ENCODE data around the gene IKZF2.

The IKZF2 gene

GRCh38 chr2:213152065-213152794 is 818 bp upstream of the IKZF2 start:
- DNase-seq = peak in 1 of 2 donors; percentile 46

- no peak for DNase-seq
These were observed 906 bp downstream of the IKZF2 start for GRCh38 chr2:213150315-213151097.

- no peak for DNase-seq
These were observed 1.5 kb downstream of the IKZF2 start for GRCh38 chr2:213149949-213150314.

GRCh38 chr2:213149294-213149875 is 2.0 kb downstream of the IKZF2 start:
- DNase-seq = no peak

- DNase-seq = no peak
These were observed 2.7 kb downstream of the IKZF2 start for GRCh38 chr2:213148572-213149261.

- peak; percentile 45 to 63 for DNase-seq
These were observed 3.9 kb downstream of the IKZF2 start for GRCh38 chr2:213147538-213147937.

- DNase-seq = peak in 1 of 2 donors; percentile 41
These were observed 5.6 kb downstream of the IKZF2 start for GRCh38 chr2:213145715-213146242.

- DNase-seq = no peak
These were observed 14.3 kb downstream of the IKZF2 start for GRCh38 chr2:213137064-213137463.

GRCh38 chr2:213129311-213129710 is 22.1 kb downstream of the IKZF2 start:
- DNase-seq = no peak

GRCh38 chr2:213125646-213126347 is 25.6 kb downstream of the IKZF2 start:
- DNase-seq = peak in 1 of 2 donors; percentile 37

GRCh38 chr2:213122725-213123124 is 28.7 kb downstream of the IKZF2 start:
- DNase-seq = no peak

GRCh38 chr2:213121690-213122089 is 29.7 kb downstream of the IKZF2 start:
- DNase-seq = no peak

- DNase-seq = peak; percentile 38 to 61
These were observed 32.2 kb downstream of the IKZF2 start for GRCh38 chr2:213119061-213119809.

- DNase-seq = no peak
These were observed 43.1 kb downstream of the IKZF2 start for GRCh38 chr2:213108308-213108707.

- DNase-seq = no peak
These were observed 43.7 kb downstream of the IKZF2 start for GRCh38 chr2:213107728-213108127.

GRCh38 chr2:213105212-213105611 is 46.2 kb downstream of the IKZF2 start:
- no peak for DNase-seq

GRCh38 chr2:213104903-213105202 is 46.6 kb downstream of the IKZF2 start:
- DNase-seq = no peak

- DNase-seq = peak; percentile 21 to 46
These were observed 47.1 kb downstream of the IKZF2 start for GRCh38 chr2:213104092-213104902.

- peak in 1 of 2 donors; percentile 35 for DNase-seq
These were observed 49.5 kb downstream of the IKZF2 start for GRCh38 chr2:213101692-213102460.

- DNase-seq = no peak
These were observed 50.3 kb downstream of the IKZF2 start for GRCh38 chr2:213101109-213101508.

Measured in CD4-positive, alpha-beta T cell treated with Interleukin-4 for 1 hour (primary cell).